ENCODE data around the gene RAB42. TPM values are rescaled to one million over a fixed set of nuclear protein-coding genes. Genes with fewer than 3 reads are reported as not detected.

Gene RAB42
- total RNA-seq, 1 donor from 2014 or later, result 6.4 TPM

Small RNAs within 50 kb of the gene (small RNA-seq; reads per million reads assigned to genes)
- gene SNORA16A (ENCODE audit: low replicate concordance), result not detected
- gene SNORA44 (ENCODE audit: low replicate concordance), result not detected
- not detected for gene SNORA61 (ENCODE audit: low replicate concordance)
- 4,512 reads per million, percentile 100 among the genes with 10 or more reads in this experiment for gene SNORD99 (ENCODE audit: low replicate concordance)

Other genes with a start within 250 kb of the RAB42 start
- 17.9 TPM for gene PHACTR4, start 222.5 kb upstream of the RAB42 start, total RNA-seq
- gene RCC1, start 86.2 kb upstream of the RAB42 start, total RNA-seq, result 15.8 TPM
- 19.5 TPM for gene TRNAU1AP, start 39.2 kb upstream of the RAB42 start, total RNA-seq
- gene TAF12, start 50.8 kb downstream of the RAB42 start, total RNA-seq, result 26.2 TPM
- not detected for gene RNU11, start 56.3 kb downstream of the RAB42 start, total RNA-seq
- gene GMEB1, start 76.5 kb downstream of the RAB42 start, total RNA-seq, result 8.8 TPM
- gene YTHDF2, start 144.7 kb downstream of the RAB42 start, total RNA-seq, result 55.9 TPM
- 0.20 TPM for gene OPRD1, start 219.9 kb downstream of the RAB42 start, total RNA-seq